GM12875 (cell line): ENCODE measurements around the gene ILF2.

ENCODE experiments used
- H3K4me3 ChIP-seq: one replicate; pipeline ENCODE4 v1.5.1; 2011; ENCODE audit warnings: low read depth, low read length, control low read depth
- TF ChIP-seq, protein P1 (sequence below): IDR thresholded peaks from 2 replicates; pipeline ENCODE4 v1.5.1; 2011; ENCODE audit warnings: low read depth, mild to moderate bottlenecking, control low read depth, inconsistent platforms, low read length, moderate library complexity, borderline replicate concordance; ENCODE audit not compliant: insufficient read depth

Gene ILF2

DNA sequence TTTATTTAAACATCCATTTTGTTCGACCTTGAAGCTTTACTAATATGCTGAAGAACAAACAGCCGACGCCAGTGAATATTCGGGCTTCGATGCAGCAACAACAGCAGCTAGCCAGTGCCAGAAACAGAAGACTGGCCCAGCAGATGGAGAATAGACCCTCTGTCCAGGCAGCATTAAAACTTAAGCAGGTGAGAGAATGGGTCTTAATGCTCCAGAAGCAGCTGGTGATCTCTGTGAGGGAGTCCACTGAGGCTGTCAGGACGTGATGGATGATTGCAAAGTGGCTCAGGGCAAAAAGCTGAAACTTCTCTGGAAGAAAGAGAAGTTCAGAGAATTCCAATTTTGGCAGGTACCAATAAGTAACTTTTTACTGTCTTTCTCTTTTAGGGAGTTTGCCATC lies 32.5 kb downstream of the ILF2 start:
- H3K4me3 ChIP-seq: no peak overlapping the region
- TF ChIP-seq, protein P1, sequence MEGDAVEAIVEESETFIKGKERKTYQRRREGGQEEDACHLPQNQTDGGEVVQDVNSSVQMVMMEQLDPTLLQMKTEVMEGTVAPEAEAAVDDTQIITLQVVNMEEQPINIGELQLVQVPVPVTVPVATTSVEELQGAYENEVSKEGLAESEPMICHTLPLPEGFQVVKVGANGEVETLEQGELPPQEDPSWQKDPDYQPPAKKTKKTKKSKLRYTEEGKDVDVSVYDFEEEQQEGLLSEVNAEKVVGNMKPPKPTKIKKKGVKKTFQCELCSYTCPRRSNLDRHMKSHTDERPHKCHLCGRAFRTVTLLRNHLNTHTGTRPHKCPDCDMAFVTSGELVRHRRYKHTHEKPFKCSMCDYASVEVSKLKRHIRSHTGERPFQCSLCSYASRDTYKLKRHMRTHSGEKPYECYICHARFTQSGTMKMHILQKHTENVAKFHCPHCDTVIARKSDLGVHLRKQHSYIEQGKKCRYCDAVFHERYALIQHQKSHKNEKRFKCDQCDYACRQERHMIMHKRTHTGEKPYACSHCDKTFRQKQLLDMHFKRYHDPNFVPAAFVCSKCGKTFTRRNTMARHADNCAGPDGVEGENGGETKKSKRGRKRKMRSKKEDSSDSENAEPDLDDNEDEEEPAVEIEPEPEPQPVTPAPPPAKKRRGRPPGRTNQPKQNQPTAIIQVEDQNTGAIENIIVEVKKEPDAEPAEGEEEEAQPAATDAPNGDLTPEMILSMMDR: no peak

DNA sequence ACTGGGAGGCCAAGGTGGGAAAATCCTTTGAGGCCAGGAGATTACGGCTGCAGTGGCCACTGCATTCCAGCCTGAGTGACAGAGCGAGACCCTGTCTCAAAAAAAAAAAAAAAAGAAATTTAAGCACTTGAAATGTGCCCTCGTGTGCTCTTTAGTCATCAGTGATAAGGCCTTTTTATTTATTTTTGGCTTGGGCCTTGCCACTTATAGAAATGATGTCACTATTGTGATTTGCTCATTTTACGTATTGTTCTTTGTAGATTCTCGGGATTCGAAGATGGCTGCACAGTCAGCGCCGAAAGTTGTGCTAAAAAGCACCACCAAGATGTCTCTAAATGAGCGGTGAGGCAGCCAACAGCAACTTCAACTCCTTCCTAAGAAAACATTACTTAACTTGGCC lies 34.5 kb downstream of the ILF2 start:
- TF ChIP-seq, protein P1: no peak
- H3K4me3 ChIP-seq: no peak overlapping the region

DNA sequence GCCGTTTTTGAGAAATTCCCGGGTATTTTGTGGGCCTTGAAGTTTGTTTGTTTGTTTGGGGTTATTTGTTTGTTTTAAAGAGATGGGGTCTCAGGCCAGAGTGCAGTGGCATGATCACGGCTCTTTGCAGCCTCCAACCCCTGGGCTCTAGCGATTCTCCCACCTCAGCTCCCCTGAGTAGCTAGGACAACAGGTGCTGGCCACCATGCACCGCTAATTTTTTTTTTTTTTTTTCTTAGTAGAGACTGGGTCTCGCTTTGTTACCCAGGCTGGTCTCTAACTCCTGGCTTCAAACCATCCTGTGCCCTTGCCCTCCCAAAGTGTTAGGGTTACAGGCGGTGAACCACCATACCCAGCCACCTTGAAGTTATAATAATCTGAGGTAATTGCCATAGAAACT lies 34.9 kb downstream of the ILF2 start:
- H3K4me3 ChIP-seq: no peak overlapping the region
- TF ChIP-seq, protein P1: no peak

DNA sequence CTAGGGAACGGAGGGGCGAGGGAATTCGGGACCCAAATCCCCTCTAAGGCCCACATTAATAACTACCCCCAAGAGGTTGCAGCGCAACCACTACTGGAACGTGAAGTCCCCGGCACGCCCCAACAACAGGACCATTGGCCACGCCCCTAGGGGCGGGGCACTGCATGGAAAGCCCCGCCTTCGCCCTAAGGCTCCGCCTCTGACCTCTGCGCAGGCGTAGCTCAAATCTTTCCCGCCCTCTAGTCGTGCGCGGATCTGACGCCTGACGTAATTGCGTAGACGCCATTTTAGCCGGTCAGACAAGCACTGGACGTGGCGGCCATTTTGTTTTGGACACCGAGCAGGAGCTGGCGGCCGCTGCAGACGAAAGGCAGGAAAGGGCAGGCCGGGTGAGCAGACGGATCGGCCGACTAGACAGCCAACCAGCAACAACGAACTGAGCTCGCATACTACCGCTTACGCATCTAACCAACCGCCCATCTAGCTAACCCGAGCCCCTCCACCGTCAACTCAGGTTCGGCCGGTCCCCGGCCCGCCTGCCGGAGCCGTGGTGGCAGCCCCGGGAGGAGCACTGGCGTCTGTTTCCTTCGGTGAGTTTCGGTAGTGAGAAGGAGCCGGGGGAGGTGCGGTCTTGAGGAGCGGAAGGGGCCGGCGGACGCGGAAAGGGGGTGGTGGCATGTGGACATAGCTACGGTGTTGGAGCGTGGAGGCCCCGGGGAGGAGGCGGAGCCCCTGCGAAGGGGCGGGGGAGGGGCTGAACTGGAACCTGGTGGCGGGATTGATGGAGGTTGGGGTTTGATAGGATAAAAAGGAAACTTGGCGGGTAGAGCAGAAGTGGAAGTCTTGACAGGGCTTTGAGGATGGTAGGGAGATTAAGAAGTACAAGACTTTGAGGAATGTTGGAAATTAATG lies 36.8 kb downstream of the ILF2 start, which contains the start of gene CHTOP:
Gene CHTOP, plus strand, starts transcription at position 313 of the 912 bp plus-strand sequence. CDS start 2,523 bp downstream, outside the sequence.
- H3K4me3 ChIP-seq: peak within 1 kb of the TSS; percentile 72
- TF ChIP-seq, protein P1: no peak

DNA sequence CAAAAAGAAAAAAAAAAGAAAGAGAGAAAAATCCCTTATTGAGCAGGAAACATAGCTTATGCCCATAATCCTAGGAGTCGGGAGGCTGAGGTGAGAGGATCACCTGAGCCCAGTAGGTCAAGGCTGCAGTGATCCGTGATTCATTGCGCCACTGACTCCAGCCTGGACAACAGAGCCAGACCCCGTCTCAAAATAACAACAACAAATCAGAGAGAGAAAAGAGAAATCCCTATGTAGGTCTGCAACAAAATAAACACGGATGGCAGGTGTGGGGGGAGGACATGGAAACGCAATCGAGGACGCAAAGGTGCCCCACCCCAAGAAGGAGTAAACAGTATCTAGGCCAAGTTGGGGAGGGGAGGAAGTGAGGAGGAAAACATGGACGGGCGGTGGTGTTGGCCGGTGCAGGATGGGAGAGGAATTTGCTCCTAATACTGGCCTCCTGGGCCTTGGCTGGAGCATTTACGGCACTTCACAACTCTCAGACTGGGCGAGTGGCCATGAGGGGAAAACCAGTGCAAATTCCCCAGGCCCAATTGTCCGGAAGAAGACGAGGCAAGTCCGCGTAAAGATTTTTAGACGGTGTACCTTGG lies 37.5 kb downstream of the ILF2 start:
- H3K4me3 ChIP-seq: peak overlapping the region; percentile 36
- TF ChIP-seq, protein P1: no peak

DNA sequence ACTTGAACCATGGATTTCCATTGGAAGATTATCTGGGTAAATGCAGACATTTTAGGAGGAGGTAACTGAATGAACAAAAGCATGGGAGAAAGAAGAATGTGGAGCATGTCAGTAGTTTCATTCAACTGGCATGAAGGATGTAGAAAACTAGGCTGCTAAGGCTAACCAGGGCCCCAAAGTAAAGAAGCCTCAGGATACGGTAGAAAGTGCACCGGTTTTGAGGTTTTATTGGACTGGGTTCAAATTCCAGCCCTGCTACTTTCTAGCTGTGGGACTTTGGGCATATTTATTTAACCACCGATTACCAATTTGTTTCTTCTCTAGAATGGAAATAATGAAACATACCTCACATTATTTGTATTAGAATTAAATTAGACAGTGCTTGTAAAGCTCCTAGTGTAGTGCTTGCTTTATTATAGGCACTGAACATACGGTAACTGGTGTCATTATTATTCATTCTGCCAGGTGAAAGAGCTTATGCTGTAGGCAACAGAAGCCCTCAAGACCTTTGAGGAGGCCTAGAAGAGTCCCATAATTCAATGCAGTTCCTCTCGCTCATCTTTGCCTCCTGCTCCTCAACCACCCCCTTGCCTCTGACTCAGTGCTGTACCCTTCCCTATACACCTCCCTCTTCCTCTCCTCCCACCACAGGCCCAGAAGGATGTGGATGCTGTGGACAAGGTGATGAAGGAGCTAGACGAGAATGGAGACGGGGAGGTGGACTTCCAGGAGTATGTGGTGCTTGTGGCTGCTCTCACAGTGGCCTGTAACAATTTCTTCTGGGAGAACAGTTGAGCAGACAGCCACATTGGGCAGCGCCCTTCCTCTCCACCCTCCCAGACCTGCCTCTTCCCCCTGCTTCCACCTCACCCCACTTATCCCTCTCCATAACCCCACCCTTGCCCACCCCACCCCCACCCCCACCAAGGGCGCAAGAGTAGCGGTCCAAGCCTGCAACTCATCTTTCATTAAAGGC lies 39.5 kb downstream of the ILF2 start:
- TF ChIP-seq, protein P1: no peak
- H3K4me3 ChIP-seq: no peak overlapping the region
